Panc1 (cell line): ENCODE data around the gene ALPK1. TPM values are rescaled to one million over a fixed set of nuclear protein-coding genes. Genes with fewer than 3 reads are reported as not detected.

Source experiments
- ATAC-seq: fragments of 200-7000 bp; cut with Tn5 transposase; 2 replicates; pipeline ENCODE4 v1.9.1; 2020; ENCODE audit warnings: mild to moderate bottlenecking, moderate library complexity
- BruUV-seq: library from RNA; stranded (reverse); fragments of 400-500 nt; replicated peaks from 2 replicates; lab custom pipeline; 2021; lab: Mats Ljungman, UMichigan
- CTCF ChIA-PET: fragments of 300-600 bp; sonication (Branson Sonifier 250); formaldehyde crosslinking; loops from one replicate; lab custom pipeline; 2022; ENCODE audit warnings: antibody characterized with exemption; lab: Charles Lee
- POLR2A ChIA-PET: fragments of 300-600 bp; sonication (Branson Sonifier 250); formaldehyde crosslinking; loops from one replicate; lab custom pipeline; 2022; ENCODE audit warnings: antibody characterized with exemption; lab: Charles Lee
- DNase-seq: peaks from one replicate; pipeline ENCODE4 v3.0.0-alpha.2; 2010; ENCODE audit warnings: low read depth, low spot score
- H3K27ac ChIP-seq: 2 replicates; pipeline ENCODE4 v1.5.1; 2011; ENCODE audit warnings: mild to moderate bottlenecking, low read length, inconsistent platforms
- H3K27me3 ChIP-seq: fragments of 200-500 bp; sonication (Bioruptor generic); 2 replicates; pipeline ENCODE4 v1.6.0; 2014; ENCODE audit warnings: low read length, inconsistent platforms; ENCODE audit not compliant: control insufficient read depth, insufficient read depth
- H3K36me3 ChIP-seq: fragments of 200-500 bp; sonication (Bioruptor generic); 2 replicates; pipeline ENCODE4 v1.5.1; 2014; ENCODE audit warnings: inconsistent platforms, mild to moderate bottlenecking, low read length, moderate library complexity; ENCODE audit not compliant: control insufficient read depth, insufficient read depth
- H3K4me1 ChIP-seq: 2 replicates; pipeline ENCODE4 v1.5.1; 2011; ENCODE audit warnings: inconsistent platforms, mild to moderate bottlenecking, low read length, moderate library complexity; ENCODE audit not compliant: control insufficient read depth, insufficient read depth
- H3K4me3 ChIP-seq, 2 experiments: 2 replicates each; pipeline ENCODE4 v1.5.1; 2011 to 2012; ENCODE audit warnings: low read depth in 2 of 2, low read length in 2 of 2, mild to moderate bottlenecking in 2 of 2, inconsistent platforms in 1 of 2, moderate library complexity in 1 of 2
- H3K9me3 ChIP-seq: fragments of 200-500 bp; sonication (Bioruptor generic); 2 replicates; pipeline ENCODE4 v1.5.1; 2014; ENCODE audit warnings: low read depth, mild to moderate bottlenecking, inconsistent platforms, low read length, moderate library complexity; ENCODE audit not compliant: control insufficient read depth, insufficient read depth
- POLR2AphosphoS5 ChIP-seq: IDR thresholded peaks from 2 replicates; pipeline ENCODE4 v1.6.1; 2012; ENCODE audit warnings: mild to moderate bottlenecking, low read depth, low read length, moderate library complexity
- SIN3A ChIP-seq: IDR thresholded peaks from 2 replicates; pipeline ENCODE4 v1.6.1; 2012; ENCODE audit warnings: low read depth, mild to moderate bottlenecking, low read length, moderate library complexity, borderline replicate concordance; ENCODE audit not compliant: insufficient read depth
- TCF7L2 ChIP-seq: IDR thresholded peaks from 2 replicates; pipeline ENCODE4 v1.6.1; 2011; ENCODE audit warnings: mild to moderate bottlenecking, low read depth, low read length, inconsistent platforms
- in situ Hi-C: cut with HindIII; loops from 2 replicates; pipeline ENCODE4 v1.10.0; 2016; ENCODE audit warnings: low sequenced_read_pairs, low pct_unique_long_range_greater_than_20kb
- intact Hi-C: fragments of 100-400 bp; cut with micrococcal nuclease; formaldehyde crosslinking; loops from one replicate; pipeline ENCODE4 v1.10.0; 2022; ENCODE audit not compliant: unreplicated experiment
- total RNA-seq: library from RNA; stranded (reverse); gene quantifications from one replicate; pipeline ENCODE4 v1.2.1, GENCODE V29; 2021; ENCODE audit not compliant: unreplicated experiment
- TF ChIP-seq, protein P1 (sequence below): fragments of 450-650 bp; IDR thresholded peaks from 2 replicates; pipeline ENCODE4 v1.5.1; 2017; ENCODE audit warnings: mild to moderate bottlenecking
- TF ChIP-seq, protein P2 (sequence below), 2 experiments: IDR thresholded peaks; 2 replicates each; pipeline ENCODE4 v1.6.1; 2011 to 2012; ENCODE audit warnings: low read depth in 2 of 2, control low read depth in 1 of 2, low read length in 1 of 2, mild to moderate bottlenecking in 1 of 2, moderate library complexity in 1 of 2; ENCODE audit not compliant: insufficient read depth in 1 of 2

Gene ALPK1
- total RNA-seq, 1 experiment from 2014 or later = 1.4 TPM

DNA sequence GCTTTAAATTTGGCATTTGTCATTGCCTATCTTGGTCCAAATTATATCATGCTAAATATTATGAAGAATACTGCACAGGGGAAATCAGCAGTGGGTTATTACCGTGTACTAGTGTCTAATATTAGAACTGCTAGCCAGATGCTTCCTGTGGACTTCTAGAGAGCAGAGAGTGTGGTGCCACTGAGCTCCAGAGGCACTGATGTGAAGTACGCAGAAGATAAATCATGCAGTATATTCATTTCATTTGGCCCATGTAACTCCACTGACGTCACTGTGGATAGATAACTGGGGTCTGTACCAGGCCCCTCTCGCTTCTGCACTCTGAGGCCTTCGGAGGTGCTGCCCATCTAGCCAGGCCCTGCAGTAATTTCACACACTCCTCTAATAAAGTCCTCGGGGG is 80.0 kb downstream of the ALPK1 start:
- POLR2A ChIA-PET = no interaction called here
- no peaks in the 10 kb centered on the region for H3K36me3 ChIP-seq
- no TSS peak for BruUV-seq
- no peaks in the 10 kb centered on the region for H3K27me3 ChIP-seq
- in situ Hi-C loops (no loop called here), intact Hi-C loops (no loop called here)
- no peaks in the 10 kb centered on the region for H3K9me3 ChIP-seq
- no peak overlapping the region for H3K4me3 ChIP-seq
- ATAC-seq = no peak
- TF ChIP-seq TCF7L2 (no peak), POLR2AphosphoS5 (no peak), SIN3A (no peak)
- TF ChIP-seq, protein P1, sequence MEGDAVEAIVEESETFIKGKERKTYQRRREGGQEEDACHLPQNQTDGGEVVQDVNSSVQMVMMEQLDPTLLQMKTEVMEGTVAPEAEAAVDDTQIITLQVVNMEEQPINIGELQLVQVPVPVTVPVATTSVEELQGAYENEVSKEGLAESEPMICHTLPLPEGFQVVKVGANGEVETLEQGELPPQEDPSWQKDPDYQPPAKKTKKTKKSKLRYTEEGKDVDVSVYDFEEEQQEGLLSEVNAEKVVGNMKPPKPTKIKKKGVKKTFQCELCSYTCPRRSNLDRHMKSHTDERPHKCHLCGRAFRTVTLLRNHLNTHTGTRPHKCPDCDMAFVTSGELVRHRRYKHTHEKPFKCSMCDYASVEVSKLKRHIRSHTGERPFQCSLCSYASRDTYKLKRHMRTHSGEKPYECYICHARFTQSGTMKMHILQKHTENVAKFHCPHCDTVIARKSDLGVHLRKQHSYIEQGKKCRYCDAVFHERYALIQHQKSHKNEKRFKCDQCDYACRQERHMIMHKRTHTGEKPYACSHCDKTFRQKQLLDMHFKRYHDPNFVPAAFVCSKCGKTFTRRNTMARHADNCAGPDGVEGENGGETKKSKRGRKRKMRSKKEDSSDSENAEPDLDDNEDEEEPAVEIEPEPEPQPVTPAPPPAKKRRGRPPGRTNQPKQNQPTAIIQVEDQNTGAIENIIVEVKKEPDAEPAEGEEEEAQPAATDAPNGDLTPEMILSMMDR = no peak
- TF ChIP-seq, protein P2, sequence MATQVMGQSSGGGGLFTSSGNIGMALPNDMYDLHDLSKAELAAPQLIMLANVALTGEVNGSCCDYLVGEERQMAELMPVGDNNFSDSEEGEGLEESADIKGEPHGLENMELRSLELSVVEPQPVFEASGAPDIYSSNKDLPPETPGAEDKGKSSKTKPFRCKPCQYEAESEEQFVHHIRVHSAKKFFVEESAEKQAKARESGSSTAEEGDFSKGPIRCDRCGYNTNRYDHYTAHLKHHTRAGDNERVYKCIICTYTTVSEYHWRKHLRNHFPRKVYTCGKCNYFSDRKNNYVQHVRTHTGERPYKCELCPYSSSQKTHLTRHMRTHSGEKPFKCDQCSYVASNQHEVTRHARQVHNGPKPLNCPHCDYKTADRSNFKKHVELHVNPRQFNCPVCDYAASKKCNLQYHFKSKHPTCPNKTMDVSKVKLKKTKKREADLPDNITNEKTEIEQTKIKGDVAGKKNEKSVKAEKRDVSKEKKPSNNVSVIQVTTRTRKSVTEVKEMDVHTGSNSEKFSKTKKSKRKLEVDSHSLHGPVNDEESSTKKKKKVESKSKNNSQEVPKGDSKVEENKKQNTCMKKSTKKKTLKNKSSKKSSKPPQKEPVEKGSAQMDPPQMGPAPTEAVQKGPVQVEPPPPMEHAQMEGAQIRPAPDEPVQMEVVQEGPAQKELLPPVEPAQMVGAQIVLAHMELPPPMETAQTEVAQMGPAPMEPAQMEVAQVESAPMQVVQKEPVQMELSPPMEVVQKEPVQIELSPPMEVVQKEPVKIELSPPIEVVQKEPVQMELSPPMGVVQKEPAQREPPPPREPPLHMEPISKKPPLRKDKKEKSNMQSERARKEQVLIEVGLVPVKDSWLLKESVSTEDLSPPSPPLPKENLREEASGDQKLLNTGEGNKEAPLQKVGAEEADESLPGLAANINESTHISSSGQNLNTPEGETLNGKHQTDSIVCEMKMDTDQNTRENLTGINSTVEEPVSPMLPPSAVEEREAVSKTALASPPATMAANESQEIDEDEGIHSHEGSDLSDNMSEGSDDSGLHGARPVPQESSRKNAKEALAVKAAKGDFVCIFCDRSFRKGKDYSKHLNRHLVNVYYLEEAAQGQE (IDR thresholded peaks at IDR 0.05; ENCODE audit: insufficient read depth in 1 of 2, low read depth in 2 of 2, low read length in 1 of 2) = no peak
- DNase-seq = no peak
- H3K27ac ChIP-seq = no peak overlapping the region
- CTCF ChIA-PET = no interaction called here
- no peaks in the 10 kb centered on the region for H3K4me1 ChIP-seq

DNA sequence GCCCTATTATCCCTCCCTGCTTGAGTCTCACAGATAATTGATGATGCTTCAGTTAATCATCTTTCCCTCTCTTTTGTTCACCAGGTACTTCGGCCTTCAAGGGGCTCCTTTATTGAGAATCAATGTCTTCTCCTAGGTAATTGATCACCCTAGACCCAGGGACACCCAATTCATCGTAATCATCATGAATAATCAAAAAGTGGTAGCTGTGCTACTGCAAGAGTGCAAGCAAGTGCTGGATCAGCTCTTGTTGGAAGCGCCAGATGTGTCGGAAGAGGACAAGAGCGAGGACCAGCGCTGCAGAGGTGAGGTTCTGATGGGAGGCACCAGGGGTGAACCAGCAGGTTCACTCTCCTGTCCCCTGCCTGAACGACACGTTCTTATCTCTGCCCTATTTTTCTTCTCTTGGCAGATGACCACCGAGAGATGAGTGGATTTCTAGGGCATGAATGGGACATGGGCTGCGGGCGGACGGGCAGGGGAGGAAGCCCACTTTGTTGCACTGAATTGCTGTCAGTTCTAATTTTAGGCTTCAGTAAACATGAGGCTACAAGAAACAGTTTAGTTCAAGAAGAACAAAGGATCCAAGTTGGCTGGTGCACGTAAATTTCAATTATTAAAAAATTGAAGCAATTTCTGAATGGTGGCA is 80.5 kb downstream of the ALPK1 start:
- Histone ChIP-seq H3K36me3 (no peaks in the 10 kb centered on the region), H3K9me3 (no peaks in the 10 kb centered on the region), H3K27ac (no peak overlapping the region), H3K4me3 (no peak overlapping the region), H3K27me3 (no peaks in the 10 kb centered on the region), H3K4me1 (no peaks in the 10 kb centered on the region)
- TF ChIP-seq SIN3A (no peak), POLR2AphosphoS5 (no peak), TCF7L2 (no peak)
- TF ChIP-seq, protein P2 (IDR thresholded peaks at IDR 0.05; ENCODE audit: insufficient read depth in 1 of 2, low read depth in 2 of 2, low read length in 1 of 2) = no peak
- TF ChIP-seq, protein P1 = no peak
- intact Hi-C loops (no loop called here), in situ Hi-C loops (no loop called here)
- POLR2A ChIA-PET = no interaction called here
- BruUV-seq = no TSS peak
- DNase-seq (no peak), ATAC-seq (no peak)
- CTCF ChIA-PET = no interaction called here
